GM10266 (cell line): ENCODE results near the gene ENTPD7.

ENCODE experiments used
- DNase-seq: peaks from one replicate; pipeline ENCODE4 v3.0.0; 2012; ENCODE audit errors: extremely low spot score
- CTCF ChIP-seq: IDR thresholded peaks from 2 replicates; pipeline ENCODE4 v1.5.1; 2012; ENCODE audit warnings: mild to moderate bottlenecking, low read depth; ENCODE audit not compliant: control insufficient read depth, insufficient read depth; ENCODE audit errors: missing control alignments

ENTPD7 gene

DNA sequence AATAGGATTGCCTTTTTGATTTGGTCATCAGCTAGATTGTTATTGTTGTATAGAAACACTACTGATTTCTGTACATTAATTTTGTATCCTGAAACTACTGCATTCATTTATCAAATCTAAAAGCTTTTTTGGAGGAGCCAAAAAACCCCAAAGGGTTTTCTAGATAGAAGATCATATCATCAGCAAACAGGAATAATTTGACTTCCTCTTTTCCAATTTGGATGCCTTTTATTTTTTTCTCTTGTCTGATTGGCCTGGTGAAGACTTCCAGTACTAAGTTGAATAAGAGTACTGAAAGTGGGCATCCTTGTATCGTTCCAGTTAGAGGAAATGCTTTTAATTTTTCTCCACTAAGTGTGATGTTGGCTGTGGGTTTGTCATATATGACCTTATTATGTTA, 10.6 kb upstream of the ENTPD7 start:
- no peak for TF ChIP-seq CTCF
- no peak for DNase-seq

- no peak for DNase-seq
- TF ChIP-seq CTCF, result no peak
These were observed 6.4 kb upstream of the ENTPD7 start for GRCh38 chr10:99652800-99653390.

GRCh38 chr10:99654390-99655175, 4.7 kb upstream of the ENTPD7 start:
- DNase-seq, result no peak
- no peak for TF ChIP-seq CTCF

DNA sequence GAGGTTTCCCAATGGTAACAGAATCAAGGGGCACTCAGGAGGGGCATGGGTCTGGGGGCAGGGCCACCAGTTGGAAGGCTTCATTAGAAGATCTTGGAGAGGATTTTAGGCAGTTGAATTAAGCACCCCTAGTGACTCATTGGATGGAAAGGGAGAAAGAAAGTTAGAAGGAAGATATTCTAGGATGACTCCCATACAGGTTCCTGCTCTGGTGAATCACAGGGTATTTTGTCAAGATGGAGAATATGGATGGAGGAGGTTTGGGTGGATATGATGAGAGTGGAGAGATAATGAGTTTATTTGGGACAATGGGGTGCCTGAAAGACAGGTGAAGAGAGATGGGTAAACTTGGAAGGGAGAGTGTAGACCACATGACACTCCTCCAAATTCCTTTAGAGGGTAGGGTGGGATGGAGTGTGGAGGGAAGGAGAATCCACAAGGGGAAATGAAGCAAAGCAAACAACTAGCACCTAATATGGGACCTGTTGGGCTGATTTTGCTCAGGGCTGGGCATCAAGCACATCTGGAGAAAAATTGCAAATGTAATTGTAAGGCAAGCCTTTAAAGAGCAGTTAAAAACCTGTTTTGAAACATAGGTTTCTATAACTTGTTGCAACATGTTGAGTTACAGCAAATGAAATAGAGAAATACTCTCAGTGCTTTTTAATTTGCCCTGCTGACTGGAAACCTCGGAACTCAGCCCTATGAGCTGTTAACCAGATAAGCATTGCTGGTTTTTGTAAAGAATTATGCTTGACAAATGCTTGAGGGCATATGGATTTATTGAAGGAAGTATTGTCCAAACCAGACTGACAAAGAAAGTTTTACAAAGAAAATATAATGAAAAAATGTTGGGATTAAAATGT, 2.9 kb upstream of the ENTPD7 start:
- TF ChIP-seq CTCF, result no peak
- no peak for DNase-seq

DNA sequence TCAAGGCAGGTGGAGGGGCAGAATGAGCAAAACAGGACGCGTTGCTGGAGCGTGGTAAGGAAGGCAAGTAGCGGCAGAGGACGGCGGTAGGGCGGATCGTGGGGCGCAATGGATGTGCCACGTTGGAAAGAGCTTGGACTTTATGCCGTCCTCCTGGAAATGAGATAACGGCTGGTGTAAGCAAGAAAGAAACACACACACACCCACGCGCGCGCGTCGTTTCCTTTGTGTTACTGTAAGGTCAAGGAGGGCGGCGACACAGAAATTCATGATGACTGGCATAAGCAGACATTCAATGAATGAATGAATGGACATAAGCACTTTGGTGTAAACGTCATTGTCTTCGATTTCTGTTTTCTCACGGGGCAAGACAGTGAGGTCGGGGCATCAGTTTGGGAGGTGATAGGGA, 683 bp upstream of the ENTPD7 start:
- DNase-seq, result peak; percentile 27
- no peak for TF ChIP-seq CTCF

DNA sequence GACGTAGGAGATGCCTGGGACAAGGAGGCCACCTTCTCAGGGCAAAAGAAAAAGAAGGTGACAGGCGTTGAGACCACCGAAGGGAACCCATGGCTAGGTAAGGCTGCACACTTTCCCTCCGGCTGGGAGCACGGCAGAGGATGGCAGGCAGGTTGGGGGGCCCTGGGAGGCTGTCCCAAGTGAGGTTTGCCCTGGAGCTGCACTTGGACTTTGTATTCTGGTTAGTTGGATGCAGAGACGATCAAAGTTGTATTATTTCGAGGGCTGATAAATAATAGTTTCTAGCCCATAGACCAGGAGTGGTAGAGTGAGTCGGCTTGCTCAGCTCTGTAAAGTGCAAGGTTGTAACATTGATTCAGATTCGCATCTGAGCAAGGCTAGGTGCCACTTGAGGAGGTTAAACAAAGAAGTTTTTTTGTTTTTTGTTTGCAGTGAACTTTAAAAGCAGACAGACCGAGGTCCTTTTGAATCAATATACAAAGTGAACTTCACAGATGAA, 608 bp downstream of the ENTPD7 start:
- TF ChIP-seq CTCF, result no peak
- DNase-seq, result no peak
